Ishikawa (cell line): ENCODE measurements around the gene DPM3.

Experiments used
- CEBPB ChIP-seq: IDR thresholded peaks from 2 replicates; pipeline ENCODE4 v1.6.1; 2012
- CREB1 ChIP-seq: IDR thresholded peaks from 2 replicates; pipeline ENCODE4 v1.6.1; 2012; ENCODE audit warnings: low read depth
- EP300 ChIP-seq: IDR thresholded peaks from 2 replicates; pipeline ENCODE4 v1.6.1; 2012; ENCODE audit warnings: borderline replicate concordance
- FOXM1 ChIP-seq: IDR thresholded peaks from 2 replicates; pipeline ENCODE4 v1.6.1; 2012; ENCODE audit warnings: low read depth, borderline replicate concordance
- NFIC ChIP-seq: IDR thresholded peaks from 2 replicates; pipeline ENCODE4 v1.6.1; 2012
- RAD21 ChIP-seq: IDR thresholded peaks from 2 replicates; pipeline ENCODE4 v1.6.1; 2012; ENCODE audit warnings: low read depth
- TAF1 ChIP-seq: IDR thresholded peaks from 2 replicates; pipeline ENCODE4 v1.6.1; 2012; ENCODE audit warnings: low read depth, mild to moderate bottlenecking
- TCF12 ChIP-seq: IDR thresholded peaks from 2 replicates; pipeline ENCODE4 v1.6.1; 2012; ENCODE audit warnings: low read depth
- TEAD4 ChIP-seq: IDR thresholded peaks from 2 replicates; pipeline ENCODE4 v1.6.1; 2012
- YY1 ChIP-seq: IDR thresholded peaks from 2 replicates; pipeline ENCODE4 v1.6.1; 2012; ENCODE audit warnings: low read depth
- TF ChIP-seq, protein P1 (sequence below): IDR thresholded peaks from 2 replicates; pipeline ENCODE4 v1.6.1; 2012
- TF ChIP-seq, protein P2 (sequence below): IDR thresholded peaks from 2 replicates; pipeline ENCODE4 v1.6.1; 2012; ENCODE audit warnings: low read depth, mild to moderate bottlenecking

DNA sequence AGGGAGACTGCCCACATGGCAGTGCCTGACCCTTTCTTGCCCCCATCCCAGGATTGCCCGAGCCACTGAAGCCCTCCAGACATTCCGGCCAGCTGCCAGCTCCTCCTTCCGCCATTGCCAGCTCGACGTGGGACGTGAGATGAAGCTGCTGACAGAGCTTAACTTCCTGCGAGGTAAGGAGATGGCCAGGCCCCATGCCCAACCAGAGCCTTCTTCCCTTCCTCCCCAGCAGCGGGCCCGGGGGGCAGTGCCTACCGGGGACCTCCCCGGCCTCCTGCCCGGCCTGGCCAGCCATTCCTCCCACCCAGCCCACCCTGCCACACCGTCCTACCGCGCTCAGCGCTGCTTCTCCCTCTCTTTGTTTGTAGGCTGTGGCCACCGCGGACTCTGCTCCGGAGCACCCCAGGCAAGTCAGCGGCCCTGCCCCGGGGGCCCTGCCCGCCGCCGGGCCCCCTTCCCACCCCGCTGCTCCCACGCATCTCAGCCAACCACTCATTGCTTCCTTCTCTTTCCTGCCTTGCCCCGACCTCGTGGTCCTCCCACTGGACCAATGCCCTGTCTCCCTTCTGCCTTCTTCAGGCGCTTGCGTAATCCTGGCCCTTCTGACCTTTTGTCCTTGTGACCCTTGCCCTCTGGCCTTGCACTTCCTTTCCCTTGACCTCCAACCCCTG is 38.2 kb upstream of the DPM3 start:
- TF ChIP-seq, protein P1, sequence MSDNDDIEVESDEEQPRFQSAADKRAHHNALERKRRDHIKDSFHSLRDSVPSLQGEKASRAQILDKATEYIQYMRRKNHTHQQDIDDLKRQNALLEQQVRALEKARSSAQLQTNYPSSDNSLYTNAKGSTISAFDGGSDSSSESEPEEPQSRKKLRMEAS: no peak
- peak; percentile 57 for TF ChIP-seq CEBPB
- TF ChIP-seq TEAD4: no peak
- TF ChIP-seq, protein P2, sequence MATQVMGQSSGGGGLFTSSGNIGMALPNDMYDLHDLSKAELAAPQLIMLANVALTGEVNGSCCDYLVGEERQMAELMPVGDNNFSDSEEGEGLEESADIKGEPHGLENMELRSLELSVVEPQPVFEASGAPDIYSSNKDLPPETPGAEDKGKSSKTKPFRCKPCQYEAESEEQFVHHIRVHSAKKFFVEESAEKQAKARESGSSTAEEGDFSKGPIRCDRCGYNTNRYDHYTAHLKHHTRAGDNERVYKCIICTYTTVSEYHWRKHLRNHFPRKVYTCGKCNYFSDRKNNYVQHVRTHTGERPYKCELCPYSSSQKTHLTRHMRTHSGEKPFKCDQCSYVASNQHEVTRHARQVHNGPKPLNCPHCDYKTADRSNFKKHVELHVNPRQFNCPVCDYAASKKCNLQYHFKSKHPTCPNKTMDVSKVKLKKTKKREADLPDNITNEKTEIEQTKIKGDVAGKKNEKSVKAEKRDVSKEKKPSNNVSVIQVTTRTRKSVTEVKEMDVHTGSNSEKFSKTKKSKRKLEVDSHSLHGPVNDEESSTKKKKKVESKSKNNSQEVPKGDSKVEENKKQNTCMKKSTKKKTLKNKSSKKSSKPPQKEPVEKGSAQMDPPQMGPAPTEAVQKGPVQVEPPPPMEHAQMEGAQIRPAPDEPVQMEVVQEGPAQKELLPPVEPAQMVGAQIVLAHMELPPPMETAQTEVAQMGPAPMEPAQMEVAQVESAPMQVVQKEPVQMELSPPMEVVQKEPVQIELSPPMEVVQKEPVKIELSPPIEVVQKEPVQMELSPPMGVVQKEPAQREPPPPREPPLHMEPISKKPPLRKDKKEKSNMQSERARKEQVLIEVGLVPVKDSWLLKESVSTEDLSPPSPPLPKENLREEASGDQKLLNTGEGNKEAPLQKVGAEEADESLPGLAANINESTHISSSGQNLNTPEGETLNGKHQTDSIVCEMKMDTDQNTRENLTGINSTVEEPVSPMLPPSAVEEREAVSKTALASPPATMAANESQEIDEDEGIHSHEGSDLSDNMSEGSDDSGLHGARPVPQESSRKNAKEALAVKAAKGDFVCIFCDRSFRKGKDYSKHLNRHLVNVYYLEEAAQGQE: no peak
- TF ChIP-seq FOXM1: no peak
- TF ChIP-seq TAF1: no peak
- no peak for TF ChIP-seq RAD21
- no peak for TF ChIP-seq NFIC
- no peak for TF ChIP-seq YY1
- TF ChIP-seq EP300: no peak
- TF ChIP-seq CREB1: no peak
- no peak for TF ChIP-seq TCF12
